Hematopoietic multipotent progenitor cell treated with erythropoietin and hydrocortisone succinate and interleukin-3 and kit ligand, for 15 days (in vitro differentiated cells): ENCODE measurements around the gene SYNDIG1.

Source experiments
- DNase-seq: peaks from one replicate; pipeline ENCODE4 v3.0.0-alpha.2; 2015; ENCODE audit warnings: low spot score

Gene SYNDIG1

GRCh38 chr20:24658920-24659660 lies 189.7 kb downstream of the SYNDIG1 start:
- DNase-seq = no peak

DNA sequence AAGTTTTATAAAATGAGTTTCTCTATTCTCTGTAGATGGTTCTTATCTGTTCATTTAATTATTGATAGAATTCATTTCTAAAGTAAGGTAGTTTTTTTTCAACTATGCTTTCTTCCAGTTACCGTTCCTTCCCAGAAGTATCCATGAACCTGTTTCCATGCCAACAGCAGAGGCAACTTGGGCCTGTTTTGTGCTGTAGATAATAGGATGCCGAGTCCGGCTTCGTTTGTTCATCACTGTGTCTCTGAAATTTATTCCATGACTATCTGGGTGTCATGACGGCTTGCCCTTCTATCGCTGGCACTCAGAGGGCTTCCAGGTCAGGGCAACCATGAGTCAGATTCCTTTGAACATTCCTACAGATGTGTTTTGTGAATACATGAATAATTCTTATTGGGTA lies 190.4 kb downstream of the SYNDIG1 start:
- DNase-seq = no peak

- no peak for DNase-seq
These were observed 191.2 kb downstream of the SYNDIG1 start for GRCh38 chr20:24660651-24661050.

GRCh38 chr20:24661255-24661654 lies 191.8 kb downstream of the SYNDIG1 start:
- no peak for DNase-seq

- no peak for DNase-seq
These were observed 192.9 kb downstream of the SYNDIG1 start for GRCh38 chr20:24662322-24662721.

GRCh38 chr20:24662752-24663365 lies 193.4 kb downstream of the SYNDIG1 start:
- no peak for DNase-seq

DNA sequence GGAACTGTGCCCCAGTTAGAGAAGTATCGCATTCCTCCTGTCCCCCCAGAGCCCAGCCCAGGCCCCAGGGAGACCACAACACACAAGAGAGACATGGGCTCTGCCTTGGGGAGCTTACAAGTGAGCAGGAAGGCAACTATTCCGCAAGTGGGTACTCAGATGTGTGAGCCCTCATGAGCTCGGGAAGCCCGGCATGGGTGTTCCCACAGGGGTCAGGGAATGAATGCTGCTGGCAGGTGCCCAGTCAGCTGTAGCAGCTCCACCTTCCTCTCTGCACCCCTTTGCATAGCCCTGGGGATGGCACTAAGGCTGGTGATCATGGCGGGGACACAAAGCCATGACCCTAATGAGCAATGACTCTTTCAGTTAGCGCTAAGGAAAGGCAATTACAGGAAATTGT lies 194.1 kb downstream of the SYNDIG1 start:
- DNase-seq = no peak

DNA sequence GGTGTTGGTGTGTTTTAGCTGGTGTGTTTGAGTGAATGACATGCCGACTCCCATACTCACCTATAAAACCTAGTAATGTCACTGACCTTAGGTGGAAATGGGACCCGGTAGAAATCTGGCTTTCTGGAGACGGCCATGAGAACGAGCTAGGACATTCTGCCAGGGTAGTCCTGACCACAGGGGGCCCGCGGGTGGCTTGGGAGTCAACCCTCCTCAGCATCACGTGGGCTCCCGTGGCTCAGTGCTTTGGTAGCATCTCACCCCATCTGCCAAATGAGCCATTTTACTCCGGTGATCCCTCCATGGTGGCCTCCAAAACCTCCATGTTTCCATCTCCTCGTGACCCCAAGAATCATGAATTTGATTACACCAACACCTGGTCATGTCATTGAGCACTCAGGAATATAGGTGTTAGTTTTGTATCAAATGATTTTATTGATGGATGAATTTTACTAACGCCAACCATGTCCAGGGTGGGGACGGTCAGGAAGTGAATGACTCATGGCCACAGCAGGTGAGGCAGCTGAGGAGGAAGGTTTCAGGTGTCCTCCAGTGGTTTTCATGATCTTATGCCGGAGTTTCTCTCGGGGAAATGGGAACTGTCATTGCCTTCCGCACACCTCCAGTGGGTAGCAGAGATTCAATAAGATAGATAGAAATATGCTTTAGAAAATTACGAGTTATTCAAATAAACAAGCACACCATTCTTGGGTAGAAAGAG lies 195.0 kb downstream of the SYNDIG1 start:
- DNase-seq = no peak

- DNase-seq = no peak
These were observed 195.8 kb downstream of the SYNDIG1 start for GRCh38 chr20:24665196-24665595.

- DNase-seq = no peak
These were observed 196.3 kb downstream of the SYNDIG1 start for GRCh38 chr20:24665741-24666191.

GRCh38 chr20:24667689-24668383 lies 198.4 kb downstream of the SYNDIG1 start:
- no peak for DNase-seq

- no peak for DNase-seq
These were observed 198.9 kb downstream of the SYNDIG1 start for GRCh38 chr20:24668384-24668702.

- no peak for DNase-seq
These were observed 199.4 kb downstream of the SYNDIG1 start for GRCh38 chr20:24668791-24669190.

DNA sequence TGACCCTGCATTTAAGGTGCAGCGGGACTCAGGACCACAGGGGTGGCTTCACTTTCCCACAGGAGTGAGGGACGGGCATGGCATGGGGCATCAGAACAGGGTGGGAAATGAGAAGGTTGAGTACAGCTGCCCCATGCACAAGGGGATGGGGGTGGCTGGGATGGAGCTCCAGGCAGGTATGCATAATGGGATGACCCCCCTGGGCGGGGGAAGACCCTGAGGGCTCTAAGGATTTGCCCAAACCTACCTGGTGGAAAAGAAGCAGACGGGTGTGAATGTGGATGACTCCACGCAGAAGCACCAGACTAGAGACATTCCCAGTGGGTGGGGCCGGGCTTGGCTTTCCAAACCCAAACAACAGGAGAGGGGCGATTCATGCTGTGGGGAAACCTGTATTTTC lies 200.3 kb downstream of the SYNDIG1 start:
- DNase-seq = no peak

DNA sequence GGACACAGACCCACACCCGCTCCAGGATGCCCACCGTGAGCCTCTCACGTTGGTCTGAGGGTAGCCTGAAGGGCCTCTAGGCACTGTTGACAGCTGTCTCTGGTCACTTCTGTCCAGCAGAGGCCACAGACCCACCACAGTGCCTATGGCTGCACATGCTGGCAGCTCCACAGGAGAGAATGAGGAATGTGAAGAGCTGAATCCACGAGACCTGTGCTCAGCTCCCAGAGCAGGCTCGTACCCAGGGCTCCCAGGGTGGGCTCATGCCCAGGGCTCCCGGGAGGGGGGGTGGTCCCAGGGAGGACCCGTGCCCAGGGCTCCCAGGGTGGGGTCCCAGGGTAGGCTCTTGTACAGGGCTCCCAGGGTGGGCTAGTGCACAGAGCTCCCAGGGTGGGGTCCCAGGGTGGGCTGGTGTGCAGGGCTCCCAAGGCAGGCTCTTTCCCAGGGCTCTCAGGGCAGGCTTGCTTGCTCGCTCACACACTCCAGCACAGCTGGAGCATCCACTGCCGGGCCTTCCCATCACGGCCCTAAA lies 201.0 kb downstream of the SYNDIG1 start:
- no peak for DNase-seq

DNA sequence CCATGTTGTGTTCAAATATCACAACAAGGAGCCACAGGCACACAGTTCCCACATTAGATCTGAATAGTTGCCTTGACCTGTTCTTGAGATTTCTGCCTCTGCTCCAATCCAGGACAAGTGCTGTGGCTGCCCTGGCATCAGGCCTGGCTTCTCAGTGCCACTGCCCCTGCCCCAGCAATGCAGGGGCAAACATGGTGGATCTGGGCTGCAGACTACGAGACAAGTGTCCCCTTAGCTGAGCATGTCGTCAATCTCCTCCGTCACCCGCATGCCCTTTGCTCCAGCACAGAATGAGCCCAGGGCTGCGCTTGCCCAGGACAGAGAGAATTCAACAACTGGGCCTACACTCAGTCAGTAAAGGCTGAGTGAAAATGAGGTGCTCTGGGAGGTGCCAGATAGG lies 201.6 kb downstream of the SYNDIG1 start:
- no peak for DNase-seq

DNA sequence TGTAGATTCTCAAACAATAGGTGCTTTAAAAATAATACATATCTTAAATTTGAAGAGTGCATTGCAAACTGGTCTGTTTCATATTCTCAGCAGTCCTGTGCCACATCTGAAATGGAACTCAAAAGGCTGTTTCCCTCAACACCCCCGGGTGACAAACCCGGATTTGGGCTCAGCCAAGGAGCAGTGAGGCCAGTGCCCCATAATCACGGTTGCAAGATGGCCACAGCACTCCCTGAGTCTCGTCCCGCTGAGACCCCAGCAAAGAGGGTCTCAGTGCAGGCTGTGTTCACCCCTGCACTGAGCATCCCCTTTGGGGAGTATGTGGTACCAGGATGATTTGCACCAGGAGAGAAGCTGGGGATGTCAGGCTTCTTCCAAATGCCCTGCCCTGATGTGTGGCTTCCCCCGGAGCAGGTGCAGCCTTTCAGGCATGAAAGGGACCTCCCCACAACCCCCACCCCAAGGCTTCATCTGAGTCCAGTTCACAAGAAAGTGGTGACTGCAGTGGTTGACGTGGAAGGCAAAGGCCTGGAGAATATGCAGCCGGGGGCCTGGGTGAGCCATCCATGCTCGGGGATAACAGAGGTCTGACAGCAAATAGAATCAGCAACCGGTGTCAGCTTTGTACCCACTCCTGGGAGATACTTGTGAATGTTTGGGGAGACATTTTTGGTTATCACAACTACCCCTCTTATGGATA lies 202.9 kb downstream of the SYNDIG1 start:
- no peak for DNase-seq

DNA sequence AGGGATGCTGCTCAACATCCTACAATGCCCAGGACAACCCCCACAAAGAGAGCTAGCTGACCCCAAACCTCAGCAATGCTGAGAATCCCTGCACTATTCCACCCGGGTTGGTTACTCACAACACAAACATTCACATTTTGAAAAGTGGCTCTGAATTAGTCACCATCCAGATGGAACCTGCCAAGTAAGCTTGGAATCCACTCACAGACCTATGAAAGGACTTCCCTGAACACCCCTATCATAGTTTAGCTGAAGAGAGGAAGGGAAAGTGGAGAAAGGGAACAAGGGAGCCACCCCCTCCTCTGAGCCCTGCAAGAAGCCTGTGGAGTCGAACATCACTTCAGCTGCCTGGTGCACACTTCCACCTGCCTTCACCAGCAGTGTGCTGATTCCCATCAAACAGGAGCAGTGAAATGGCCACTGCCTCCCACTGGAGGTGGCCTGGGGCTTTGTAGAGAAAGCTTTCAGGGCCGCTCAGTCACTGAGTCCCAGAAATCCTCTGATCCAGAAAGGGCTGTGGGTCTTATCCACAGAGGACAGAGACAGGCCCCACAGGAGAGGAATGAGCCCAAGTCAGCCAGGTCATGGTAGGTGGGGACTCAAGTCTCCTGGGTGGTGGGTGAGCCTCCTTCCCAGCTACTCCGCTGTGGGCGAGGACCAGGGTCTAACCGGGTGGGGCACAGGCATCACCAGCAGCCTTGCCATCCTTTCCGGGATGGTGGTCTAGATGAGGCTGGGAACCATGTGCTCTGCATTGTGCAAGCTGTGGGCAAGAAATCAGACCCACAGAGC lies 203.7 kb downstream of the SYNDIG1 start:
- no peak for DNase-seq

DNA sequence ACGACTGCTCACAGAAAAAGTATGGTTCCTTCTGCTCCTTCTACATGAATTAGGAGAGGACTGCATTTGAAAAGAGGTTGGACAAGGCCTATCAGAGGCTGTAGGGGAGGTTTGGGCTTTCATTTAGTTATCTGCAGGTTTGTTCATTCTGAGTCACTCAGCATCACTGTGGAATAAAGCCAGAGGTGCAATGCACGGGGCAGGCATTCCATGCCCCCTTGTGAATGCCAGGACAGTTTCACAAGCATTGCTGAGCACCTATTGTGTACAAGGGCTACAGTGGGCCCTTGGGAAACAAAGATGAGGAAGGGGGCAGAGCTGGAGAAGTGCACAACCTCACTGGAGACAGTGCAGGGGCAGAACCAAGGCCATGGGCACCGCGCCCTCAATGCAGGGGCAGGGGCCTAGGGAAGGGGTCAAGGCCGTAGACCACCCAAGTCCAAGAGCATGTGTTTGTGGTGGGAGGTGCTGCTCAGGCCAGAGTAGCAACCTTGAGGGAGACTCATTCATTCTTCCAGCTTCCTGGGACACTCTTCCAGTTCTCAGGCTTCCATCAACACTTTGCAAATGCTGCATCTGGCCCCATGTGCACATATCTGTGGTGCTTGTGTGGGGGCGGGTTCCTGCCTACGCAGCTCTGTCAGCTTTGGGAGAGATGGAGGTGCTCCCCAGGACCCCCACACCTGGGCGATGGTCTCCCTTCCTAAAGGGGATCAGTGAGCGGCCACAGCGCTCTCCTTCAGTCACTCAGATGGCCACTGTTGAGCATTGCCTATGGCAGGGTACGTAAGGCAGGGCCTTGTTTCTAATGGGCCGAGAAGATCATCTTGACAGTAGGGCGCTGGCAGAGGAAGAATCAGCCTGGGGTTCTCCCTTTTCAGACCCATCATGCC lies 204.5 kb downstream of the SYNDIG1 start:
- DNase-seq = no peak
